Activated CD8-positive, alpha-beta memory T cell treated with anti-CD3 and anti-CD28 coated beads for 24 hours (primary cell): ENCODE results near the gene GNG4.

Experiments used
- DNase-seq: peaks from one replicate; pipeline ENCODE4 v3.0.0-alpha.2; 2020

Gene GNG4

DNA sequence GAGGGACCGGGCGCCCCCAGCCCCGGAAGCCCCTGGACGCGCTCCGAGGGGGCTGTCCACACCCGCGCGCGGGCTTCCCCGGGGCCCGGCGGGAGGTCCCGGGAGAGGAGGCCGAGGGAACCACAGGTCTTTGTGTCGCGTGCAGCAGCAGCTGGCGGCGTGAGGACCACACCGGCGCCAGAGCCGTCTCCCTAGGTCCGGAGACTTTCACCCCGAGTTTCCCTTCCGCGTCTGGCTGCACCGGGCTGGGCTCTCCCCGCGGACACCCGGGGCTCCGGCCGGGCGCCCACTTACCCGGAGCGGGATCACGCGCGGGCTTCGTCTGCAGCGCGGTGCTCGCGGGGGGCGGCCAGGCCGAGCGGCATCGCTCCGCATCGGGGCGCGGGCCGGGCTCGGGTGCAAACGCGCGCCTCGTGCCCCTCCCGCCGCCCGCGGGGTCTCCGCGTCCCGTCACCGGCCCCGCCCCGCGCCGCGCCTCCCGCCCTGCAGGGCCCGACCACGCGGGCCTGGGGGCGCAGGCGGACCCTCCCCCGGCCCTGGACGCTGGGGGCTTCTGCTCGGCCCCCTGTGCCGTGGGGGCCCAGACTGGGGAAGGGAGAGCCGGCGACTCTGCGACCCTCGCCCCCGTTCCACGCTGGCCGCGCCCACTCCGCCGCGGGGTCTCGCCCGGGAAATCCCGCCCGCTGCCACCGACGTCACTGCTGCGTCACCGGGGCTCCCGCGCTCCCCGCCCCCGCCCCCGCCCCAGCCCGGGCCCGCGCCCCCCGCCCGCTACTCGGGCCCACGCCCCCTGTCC is at the start of gene GNG4:
TSS of gene GNG4 (minus strand) at position 417 of the 796 bp plus-strand sequence. CDS start 65,946 bp downstream, outside the sequence.
- peak; percentile 67 for DNase-seq

DNA sequence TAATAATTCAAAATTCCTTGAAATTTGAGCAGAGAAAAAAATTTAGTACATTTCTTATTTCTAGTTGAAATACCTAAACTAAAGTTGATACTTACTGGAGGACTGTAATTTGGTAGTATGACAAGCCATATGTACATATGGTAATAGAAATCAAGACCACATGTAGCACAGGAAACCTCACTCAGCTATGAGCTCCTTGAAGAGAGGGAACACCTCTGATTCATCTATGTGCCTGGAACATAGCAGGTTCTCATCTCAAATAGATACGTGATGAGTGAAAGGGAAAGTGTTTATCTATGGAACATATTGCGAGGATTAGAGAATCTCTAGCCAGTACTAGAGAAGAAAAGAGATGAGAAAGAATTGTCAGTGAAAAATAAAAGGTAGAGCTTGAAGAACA is 47.9 kb upstream of the GNG4 start:
- DNase-seq, result no peak

DNA sequence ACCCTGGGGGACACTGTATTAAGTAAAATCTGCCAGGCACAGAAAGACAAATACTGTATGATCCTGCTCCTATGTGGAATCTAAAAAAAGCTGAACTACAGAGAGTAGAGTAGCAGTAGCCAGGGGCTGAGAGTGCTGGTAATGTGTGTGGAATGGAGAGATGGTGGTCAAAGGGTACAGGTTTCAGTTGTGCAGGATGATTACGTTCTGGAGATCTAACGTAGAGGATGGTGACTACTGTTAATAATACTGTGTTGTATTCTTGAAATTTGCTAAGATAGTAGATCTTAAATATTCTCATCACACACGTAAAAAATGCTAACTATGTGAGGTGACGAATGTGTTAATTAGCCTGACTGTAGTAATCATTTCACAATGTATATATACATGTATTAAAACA is 39.8 kb upstream of the GNG4 start:
- DNase-seq, result no peak

DNA sequence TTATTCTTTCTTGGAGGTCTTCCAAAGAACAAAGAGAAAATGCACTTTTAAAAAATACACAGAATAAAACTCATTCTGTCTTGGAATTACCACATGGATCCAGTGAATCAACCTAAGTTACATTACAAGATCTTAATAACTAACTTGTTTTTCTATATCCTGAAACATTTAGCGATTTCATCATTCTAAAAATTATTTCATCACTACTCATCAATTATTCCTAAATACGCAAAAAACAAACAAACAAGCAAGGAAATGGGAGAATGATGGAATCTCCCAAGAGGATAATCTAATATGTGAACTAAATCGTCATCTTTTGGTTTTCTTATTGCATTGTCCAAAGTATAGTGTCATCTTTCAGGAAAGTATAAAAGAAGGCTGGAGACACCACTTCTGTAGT is 38.5 kb upstream of the GNG4 start:
- no peak for DNase-seq

DNA sequence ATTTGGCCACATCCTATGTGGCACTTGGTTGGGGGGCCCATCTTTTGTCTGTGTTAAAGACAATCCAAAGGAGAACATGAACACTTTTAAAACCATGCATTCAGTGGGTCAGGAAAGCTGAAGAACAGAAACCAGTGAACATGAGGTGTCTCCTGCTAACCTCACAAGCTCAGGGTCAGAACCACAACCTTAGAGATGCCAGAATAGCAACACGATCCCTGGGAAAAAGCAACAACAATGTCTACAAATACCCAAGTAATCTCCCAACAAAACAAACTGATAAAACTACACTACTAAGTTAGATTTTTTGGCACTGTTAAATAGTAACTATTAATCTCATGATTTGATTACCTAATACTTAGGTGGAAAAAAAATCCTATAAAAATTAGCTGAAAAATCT is 34.1 kb upstream of the GNG4 start:
- no peak for DNase-seq

DNA sequence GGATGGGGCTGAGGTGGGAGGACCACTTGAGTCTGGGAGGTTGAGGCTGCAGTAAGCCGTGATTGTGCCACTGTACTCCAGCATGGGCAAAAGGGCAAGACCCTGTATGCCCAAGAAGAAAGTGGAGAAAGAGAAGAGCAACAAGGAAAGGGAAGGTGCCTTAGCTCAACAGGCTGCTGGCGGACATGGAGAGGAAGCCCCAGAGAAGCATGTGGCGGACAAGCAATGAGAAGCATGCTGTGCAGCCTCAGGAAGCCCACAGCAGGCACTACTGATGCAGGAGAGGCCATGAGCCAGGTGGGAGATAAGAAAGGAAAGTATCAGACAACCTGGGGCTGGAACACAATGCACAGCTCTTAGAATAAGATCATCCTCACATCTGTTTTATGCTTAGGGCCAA is 32.6 kb upstream of the GNG4 start:
- no peak for DNase-seq

DNA sequence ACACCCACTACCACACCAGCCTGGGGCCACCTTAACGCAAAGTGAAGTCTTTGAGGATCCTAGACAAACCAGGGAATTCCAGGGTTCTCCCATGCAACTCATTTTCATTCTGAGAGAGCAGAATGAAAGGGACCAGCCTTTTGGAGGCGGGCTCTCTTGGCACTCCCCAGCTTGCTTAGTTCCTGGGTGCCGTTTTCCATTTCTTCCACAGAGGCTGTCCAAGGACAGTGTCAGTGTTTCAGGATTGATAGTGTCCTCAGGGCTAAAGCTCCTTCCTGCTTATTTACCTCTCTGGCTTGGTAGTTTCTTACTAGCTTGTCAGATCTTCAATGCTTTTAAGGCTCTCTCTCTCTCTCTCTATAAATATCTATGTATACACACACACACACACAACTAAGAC is 30.1 kb upstream of the GNG4 start:
- DNase-seq, result no peak

DNA sequence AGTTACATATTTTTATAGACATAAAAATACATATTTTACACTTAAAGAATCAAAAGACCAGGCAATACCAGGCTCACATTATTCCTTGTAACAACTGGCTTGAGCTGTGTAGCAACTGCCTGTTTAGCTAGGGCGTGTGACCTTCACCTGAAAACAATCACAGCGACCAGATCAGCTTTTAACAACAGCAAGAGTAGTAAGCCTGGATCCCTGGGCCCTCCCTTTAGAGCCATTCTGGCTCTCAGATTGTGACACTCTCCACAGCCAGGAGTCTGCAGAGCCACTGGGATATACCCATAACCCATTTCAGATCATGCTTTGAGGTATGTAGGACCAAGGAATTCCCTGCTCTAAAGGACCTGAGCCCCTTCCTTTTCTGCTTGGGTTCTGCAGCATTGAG is 29.4 kb upstream of the GNG4 start:
- DNase-seq, result no peak

DNA sequence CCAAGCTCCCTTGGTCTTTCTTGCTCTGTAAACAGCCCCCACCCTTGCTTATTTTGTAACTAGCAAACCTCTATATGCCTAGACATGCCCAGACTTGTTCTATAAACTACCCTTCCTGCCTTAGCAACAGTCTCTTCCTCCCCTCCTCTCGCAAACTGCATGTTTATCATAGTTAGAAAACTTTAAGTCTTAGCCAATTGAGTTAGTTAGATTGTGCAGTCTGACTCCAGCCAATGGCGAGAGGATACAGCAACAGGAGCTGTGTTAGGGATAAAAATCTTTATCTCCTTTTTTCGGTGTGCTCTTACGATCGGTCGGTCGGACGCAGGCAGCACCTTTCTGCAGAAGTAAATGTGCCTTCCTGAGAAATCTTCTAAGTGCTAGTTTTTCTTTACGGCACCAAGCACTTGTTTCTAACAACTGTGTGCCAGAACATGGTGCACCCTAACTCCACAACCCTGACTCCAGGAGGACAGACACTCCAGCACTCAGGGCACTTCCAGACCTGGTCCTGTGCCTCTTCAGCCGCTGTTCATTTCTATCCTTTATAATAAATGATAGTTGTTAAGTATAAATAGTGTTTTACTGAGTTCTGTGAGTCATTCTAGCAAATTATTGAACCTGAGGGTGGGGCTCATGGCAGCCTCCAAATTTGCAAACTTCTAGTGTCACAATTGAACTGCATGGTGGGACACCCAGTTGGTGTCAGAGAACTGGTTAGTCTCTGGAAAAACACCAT is 25.7 kb upstream of the GNG4 start:
- DNase-seq, result no peak

DNA sequence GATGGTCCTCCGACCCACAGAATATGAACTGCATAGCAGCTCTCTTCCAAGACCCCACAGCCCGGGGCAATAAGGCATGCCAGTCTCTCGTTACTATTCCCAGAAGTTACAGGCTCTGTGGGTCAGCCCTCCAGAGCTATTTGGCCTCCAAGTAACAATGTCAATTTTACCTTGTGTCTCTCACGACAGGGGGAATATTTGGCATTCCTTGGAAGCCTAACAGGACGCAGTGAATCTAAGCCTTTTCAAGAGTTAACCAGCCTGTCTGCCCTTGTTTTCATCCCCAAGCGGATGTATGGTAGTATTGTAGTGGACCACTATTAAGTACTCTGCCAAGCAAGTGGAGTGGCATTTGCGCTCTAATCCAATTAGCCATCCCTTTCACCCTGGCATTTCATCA is 24.4 kb upstream of the GNG4 start:
- DNase-seq, result no peak

DNA sequence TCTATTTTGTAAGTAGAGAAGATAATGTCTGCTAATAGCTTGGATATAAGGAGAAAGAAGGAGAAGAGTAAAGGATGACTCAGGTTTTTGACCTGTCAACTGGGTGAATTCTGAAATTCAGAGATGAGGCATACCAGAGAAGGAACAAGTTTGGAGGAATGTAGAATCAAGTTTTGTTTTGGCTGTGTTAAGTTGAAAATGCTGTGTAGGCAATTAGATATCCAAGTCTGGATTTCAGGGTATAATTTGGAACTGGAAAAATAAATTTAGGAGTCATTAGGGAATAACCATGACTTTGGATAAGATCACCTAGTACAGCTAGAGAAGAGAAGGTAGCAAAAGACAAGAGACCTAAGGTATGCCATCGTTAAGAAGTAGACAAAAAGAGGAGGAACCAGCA is 22.4 kb upstream of the GNG4 start:
- DNase-seq, result no peak

DNA sequence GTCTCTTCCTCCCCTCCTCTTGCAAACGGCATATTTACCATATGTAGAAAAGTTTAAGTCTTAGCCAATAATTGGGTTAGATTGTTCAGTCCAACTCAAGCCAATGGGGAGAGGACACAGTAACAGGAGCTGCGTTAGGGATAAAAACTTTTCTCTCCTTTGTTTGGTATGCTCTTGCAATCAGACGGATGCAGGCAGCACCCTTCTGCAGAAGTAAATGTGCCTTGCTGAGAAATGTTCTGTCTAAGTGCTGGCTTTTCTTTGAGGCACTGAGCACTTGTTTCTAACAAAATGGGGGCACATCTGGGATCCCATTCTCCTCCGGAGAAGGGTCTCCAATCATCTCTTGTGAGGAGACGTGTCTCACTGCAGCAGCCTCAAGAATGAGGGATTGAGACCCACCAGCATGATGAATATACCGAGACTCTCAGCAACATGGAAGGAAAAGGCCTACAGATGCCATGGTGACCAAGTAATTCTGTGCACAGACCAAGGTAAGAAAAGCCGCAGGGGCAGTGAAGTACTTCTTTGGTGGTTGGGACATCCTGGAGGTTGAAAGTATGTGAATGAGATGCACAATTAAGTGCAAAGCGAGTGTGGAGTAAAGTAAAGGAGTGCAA is 20.7 kb upstream of the GNG4 start:
- DNase-seq, result no peak

DNA sequence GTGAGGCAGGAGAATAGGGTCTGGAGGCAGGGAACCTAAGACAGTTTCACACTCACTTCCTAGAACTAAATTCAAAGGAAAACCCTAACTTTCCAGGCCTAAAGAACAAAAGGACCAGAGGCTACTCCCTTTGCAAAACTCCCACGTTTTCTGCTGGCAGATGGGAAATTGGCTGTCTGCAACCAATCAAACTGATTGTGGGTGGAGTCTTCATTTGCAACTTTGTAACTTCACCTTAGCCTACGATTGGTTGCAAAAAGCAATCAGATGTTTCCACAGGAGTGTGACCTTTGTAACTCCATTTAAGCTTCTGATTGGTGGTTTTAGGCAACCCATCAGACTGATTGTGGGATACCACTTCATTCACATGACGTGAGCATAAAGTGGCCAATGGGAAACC is 19.7 kb upstream of the GNG4 start:
- DNase-seq, result no peak

DNA sequence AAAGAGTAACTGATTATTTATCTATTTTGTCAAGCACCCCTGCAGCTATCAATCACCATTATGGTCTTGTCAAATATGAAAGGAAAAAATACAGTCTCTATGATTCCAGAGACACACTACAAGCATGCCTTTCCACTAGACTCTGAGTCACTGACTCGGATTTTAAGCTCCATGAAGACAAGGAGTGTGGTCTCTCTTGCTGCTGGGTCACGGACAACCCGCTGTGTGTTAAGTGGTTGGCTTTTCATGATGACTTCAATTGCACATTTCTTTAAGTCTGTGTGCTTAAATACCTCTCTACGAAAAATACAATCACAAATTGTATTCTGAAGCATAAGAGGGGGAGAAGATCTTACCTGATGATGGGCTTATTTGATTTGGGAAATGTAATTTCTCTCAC is 14.0 kb upstream of the GNG4 start:
- no peak for DNase-seq

DNA sequence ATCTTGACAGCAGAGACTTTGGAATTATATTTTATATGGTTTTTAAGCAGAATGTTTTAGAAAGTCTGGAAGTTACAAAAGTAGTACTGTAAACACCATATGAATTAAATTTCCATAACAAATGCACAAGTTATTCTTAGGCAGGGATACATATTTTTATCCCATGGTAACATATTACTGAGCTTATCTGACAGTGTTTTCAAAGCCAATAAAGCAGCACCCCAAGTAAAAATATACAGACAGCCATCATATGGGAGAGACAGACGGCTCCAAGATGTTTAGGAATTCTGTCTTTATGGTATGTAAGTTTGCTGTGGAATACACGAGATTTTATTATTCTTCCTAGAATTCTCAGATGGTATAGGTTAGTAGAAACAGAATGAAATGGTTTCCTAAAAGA is 12.0 kb upstream of the GNG4 start:
- DNase-seq, result no peak

DNA sequence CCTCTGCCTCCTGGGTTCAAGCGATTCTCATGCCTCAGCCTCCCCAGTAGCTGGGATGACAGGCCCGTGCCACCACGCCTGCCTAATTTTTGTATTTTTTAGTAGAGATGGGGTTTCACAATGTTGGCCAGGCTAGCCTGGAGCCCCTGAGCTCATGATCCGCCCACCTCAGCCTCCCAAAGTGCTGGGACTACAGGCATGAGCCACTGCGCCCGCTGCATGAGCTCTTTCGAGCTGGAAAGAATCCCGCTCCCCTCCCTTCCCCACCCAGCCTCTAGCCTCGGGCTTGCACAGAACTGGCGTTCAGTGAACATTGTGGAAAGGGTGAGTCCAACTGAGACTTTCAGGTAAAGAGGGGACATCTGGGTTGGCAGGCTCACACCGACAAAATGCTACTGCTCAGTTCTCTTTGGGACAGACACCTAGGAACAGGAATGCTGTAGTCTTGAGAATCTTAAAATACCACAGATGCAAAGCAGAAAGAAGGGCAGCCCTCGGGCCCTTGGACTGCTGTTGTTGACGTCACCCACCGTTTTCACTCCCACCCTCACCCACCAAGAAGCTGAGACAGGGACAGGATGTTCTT is 9.7 kb upstream of the GNG4 start:
- no peak for DNase-seq

DNA sequence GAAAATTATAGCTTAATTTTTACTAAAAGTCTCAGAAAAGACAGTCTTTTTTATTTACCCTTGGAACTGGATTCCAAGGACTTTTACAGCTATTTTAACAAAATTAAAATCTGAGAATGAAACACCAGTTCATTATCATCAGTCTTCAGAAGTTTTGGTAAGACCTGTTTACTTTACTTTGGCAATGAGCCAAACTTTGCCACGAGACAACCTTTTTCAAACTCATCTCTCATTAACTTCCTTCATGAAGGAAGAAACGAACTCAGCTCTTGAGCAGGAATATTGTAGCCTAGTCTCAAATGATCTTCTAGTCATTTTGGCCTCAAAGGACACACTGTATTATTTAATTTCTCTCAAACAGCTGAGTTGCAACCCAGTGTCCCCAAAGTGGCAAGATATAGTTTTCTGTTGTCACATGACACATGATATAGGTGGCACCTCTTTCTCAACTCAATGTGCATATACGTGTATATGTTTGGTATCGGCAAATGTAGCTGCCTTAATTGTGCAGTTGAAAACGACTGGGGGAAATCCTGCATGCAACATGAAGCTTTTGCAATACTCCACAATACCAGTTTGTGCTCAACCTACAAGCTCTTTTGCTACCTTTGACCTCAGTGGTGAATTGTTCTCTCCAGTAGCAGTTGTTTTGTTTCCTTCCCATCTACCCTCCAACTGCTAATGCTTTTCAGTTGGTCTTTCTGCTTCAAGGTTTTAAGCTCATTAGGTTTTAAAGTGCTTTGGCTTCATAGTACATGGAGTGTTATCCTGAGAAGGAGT is 8.4 kb upstream of the GNG4 start:
- DNase-seq, result no peak

DNA sequence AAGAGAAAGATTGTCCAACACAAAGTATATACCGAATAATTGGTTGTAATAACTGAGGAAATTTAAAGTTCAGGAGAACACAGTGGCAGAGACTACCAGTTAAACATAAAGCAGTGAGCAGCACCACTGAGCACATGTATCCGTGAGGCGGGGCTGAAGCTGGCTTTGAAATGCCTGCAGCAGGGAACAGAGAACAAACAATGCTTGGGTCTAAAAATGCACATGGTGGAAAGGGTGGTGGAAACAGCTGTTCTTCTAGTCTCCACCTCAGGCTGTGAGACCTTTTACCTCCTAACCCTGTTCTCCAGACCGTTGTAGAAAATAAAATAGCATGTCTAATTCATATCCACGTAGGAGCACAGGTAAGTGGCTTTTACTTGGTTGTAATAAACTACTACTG is 7.7 kb upstream of the GNG4 start:
- no peak for DNase-seq

DNA sequence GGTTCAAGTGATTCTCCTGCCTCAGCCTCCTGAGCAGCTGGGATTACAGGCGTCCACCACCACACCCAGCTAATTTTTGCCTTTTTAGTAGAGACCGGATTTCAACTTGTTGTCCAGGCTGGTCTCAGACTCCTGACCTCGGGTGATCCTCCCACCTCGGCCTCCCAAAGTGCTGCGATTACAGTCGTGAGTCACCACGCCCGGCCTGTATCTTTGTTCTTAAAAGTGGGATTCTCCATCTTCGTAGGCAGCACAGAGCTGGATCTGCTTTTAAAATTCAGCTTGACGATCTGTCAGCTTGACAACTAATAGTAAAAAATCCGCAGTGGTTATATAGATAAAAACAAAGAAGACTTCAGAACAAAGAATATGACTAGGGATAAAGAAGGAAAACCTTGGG is 2.8 kb upstream of the GNG4 start:
- peak; percentile 30 for DNase-seq

DNA sequence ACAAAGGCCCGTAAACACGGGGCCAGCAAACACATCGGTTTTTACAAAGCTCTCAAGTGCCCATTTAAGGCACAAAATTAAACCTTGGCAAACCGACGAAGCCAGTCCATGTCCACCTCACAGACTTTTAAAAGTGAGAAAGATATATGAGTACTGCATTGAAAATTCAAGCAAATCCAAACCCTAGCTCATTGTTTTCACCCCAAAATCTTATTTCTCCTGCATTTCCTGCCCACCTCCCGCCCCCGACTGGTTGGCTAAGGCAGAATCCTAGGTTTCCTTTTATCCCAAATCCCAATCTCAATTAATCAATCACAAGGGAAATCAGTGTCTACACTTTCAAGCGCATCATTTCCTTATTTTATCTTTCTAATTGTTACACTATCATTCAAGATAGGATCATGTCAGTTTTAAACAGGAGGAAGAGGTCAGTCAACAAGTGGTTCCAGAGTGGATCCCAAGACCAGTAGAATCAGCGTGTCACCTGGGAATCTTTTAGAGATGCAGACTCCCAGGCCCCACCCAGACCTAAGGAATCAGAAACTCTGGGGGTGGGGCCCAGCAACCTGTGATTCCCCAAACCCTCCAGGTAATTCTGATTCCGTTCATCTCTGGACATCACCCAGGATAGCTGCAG is 1.7 kb upstream of the GNG4 start:
- peak; percentile 37 for DNase-seq

DNA sequence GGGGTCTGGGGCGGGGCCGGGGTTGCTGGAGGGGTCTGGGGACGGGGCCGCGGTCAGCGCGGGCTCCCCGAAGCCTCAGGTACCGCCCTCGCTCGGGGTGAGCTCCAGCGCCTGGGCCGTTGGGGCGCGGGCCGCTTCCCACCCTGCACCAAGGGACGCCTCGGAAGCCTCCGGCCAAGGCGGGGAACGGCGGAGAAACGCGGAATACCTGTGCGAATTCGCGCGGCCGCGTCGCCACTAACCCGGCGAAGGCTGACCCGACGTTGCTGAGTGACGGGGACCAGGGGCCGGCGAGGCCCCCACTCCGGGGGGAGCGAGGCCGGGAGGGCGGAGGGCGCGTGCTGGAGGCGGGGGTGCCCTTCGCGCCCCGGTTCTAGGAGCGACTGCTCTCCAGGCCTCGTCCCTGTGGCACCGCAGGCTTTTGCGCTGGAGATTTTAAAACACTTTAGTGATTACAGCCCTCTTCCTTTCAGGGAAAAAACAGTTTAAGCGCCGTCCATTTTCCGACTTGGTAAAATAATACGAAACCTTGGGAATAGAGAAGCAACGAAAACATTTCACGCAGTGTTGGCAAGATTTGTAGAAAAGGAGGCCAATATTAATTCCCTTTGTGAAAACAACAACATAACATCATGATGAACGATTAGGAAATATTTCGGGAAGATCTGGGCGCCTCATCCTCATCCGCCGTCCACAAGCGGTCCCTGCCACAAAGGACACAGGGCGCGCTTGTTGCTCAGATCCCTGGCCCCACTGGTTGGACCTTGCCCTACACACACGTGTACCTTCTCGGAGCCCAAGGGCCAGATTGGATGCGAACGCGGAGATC is 971 bp upstream of the GNG4 start:
- DNase-seq, result peak; percentile 56
